RWPE1 (cell line): Measurements from ENCODE around the gene UBE2Q1.

ENCODE experiments used
- CTCF ChIA-PET: fragments of 350-600 bp; sonication (Branson Sonifier 250); formaldehyde crosslinking; extraction: SDS; loops from one replicate; lab custom pipeline; 2021; lab: Yijun Ruan, JAX
- POLR2A ChIA-PET: fragments of 400-600 bp; formaldehyde crosslinking; extraction: SDS; loops from one replicate; lab custom pipeline; 2020; ENCODE audit warnings: antibody characterized with exemption; ENCODE audit not compliant: low non-redundant PET; lab: Yijun Ruan, JAX
- DNase-seq: peaks from one replicate; pipeline ENCODE4 v3.0.0; 2012; ENCODE audit warnings: low spot score
- H3K27ac ChIP-seq: fragments of 450-650 bp; 2 replicates; pipeline ENCODE4 v1.5.1; 2017
- CTCF ChIP-seq: fragments of 450-650 bp; conservative IDR thresholded peaks from 2 replicates; pipeline ENCODE4 v1.5.1; 2017; ENCODE audit warnings: low read depth, mild to moderate bottlenecking

Gene UBE2Q1

GRCh38 chr1:154549202-154549770 is 9.2 kb downstream of the UBE2Q1 start:
- no peak for TF ChIP-seq CTCF
- no peak overlapping the region for H3K27ac ChIP-seq

GRCh38 chr1:154548028-154548427 is 10.4 kb downstream of the UBE2Q1 start:
- H3K27ac ChIP-seq = no peak overlapping the region; the same call in 1 of the 2 replicates
- POLR2A ChIA-PET = no interaction called here
- no peak for DNase-seq
- no peak for TF ChIP-seq CTCF
- CTCF ChIA-PET = no interaction called here

More at GRCh38 chr1:154549202-154549770, 9.2 kb downstream of the UBE2Q1 start:
- POLR2A ChIA-PET = no interaction called here
- CTCF ChIA-PET = interaction anchor here (1.3 kb wide), 1 partner anchor 70 kb away, joined by 4 read pairs; no protein-coding TSS in a partner anchor
- no peak for DNase-seq

- H3K27ac ChIP-seq = peak overlapping the region; percentile 76
- POLR2A ChIA-PET = interaction anchor here (0.6 kb wide), 1 partner anchor 14 kb away, joined by 3 read pairs; no protein-coding TSS in a partner anchor
- CTCF ChIA-PET = interaction anchor here (0.6 to 1.4 kb wide), 7 partner anchors 8 to 333 kb away, joined by 3 to 16 read pairs (median 3); no protein-coding TSS in a partner anchor
- no peak for DNase-seq
- TF ChIP-seq CTCF = no peak
Measured at GRCh38 chr1:154547105-154547732, 11.2 kb downstream of the UBE2Q1 start.

GRCh38 chr1:154546264-154547063 is 12.0 kb downstream of the UBE2Q1 start:
- POLR2A ChIA-PET = interaction anchor here (0.6 kb wide), 1 partner anchor 14 kb away, joined by 3 read pairs; no protein-coding TSS in a partner anchor
- CTCF ChIA-PET = interaction anchor here (0.6 to 1.4 kb wide), 7 partner anchors 9 to 333 kb away, joined by 3 to 16 read pairs (median 3); no protein-coding TSS in a partner anchor
- peak; percentile 34 for TF ChIP-seq CTCF
- peak; percentile 66 for DNase-seq
- H3K27ac ChIP-seq = peak overlapping the region; percentile 76

- CTCF ChIA-PET = no interaction called here
- TF ChIP-seq CTCF = no peak
- DNase-seq = no peak
- POLR2A ChIA-PET = no interaction called here
- H3K27ac ChIP-seq = no peak overlapping the region
Measured at GRCh38 chr1:154541231-154541630, 17.2 kb downstream of the UBE2Q1 start.
